HFFc6 (cell line): ENCODE data around the gene LAYN. TPM values are rescaled to one million over a fixed set of nuclear protein-coding genes. Genes with fewer than 3 reads are reported as not detected.

ENCODE experiments used
- DNase-seq: peaks from one replicate; pipeline ENCODE4 v3.0.0-alpha.2; 2018
- H3K27ac Mint-ChIP-seq: 2 replicates; pipeline ENCODE4 v1.8.0; 2020; ENCODE audit warnings: mild to moderate bottlenecking, mixed read lengths
- H3K27me3 Mint-ChIP-seq: 2 replicates; pipeline ENCODE4 v1.8.0; 2021; ENCODE audit warnings: mild to moderate bottlenecking, moderate library complexity, mixed read lengths; ENCODE audit not compliant: insufficient read depth
- H3K36me3 Mint-ChIP-seq: 2 replicates; pipeline ENCODE4 v1.8.0; 2021; ENCODE audit warnings: low read depth, mixed read lengths
- H3K4me1 Mint-ChIP-seq: 2 replicates; pipeline ENCODE4 v1.8.0; 2020; ENCODE audit warnings: low read depth, mixed read lengths
- H3K4me3 Mint-ChIP-seq: 2 replicates; pipeline ENCODE4 v1.8.0; 2020; ENCODE audit warnings: mild to moderate bottlenecking, moderate library complexity, mixed read lengths
- H3K9me3 Mint-ChIP-seq: 2 replicates; pipeline ENCODE4 v1.8.0; 2020; ENCODE audit warnings: mild to moderate bottlenecking, mixed read lengths
- total RNA-seq, 6 experiments: library from RNA; stranded (reverse); fragmentation: NEBNext Ultra II Directional; extraction: Animal tissue kit (Norgen Biotek cat#: 25700); gene quantifications; 2 replicates in 1 of 6; 3 replicates in 5 of 6; pipeline ENCODE4 v1.2.3, GENCODE V29; 2021
- TF ChIP-seq, protein P1 (sequence below): fragments of 200-600 bp; sonication (generic); IDR thresholded peaks from 2 replicates; pipeline ENCODE4 v1.5.0; 2021; ENCODE audit warnings: antibody characterized with exemption, mild to moderate bottlenecking

The LAYN gene
- total RNA-seq, 6 experiments from 2014 or later = 79.1 to 148 (median 132) TPM

DNA sequence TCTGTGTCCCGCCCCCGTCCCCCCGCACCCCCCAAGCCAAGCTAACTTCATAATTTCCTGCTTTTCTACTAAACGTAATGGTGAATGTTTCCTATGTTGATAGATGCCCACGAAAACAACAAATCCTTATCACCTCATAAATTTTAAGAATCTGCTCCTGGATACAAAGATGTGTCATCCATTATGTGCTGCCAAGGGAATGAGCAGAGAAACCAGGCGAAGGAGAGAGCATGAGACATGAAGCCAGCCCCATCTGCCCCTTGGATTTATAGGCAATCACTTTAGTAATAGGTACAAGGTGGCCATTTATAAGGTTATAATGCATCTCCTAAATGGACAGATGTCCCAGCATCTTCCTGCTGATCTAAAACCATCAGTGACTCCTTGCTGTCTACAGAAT, 30.3 kb downstream of the LAYN start:
- 0 out of 2 replicates have a peak overlapping the region, but pooled peaks have one; percentile 0 for H3K27ac Mint-ChIP-seq
- H3K4me3 Mint-ChIP-seq = no peak overlapping the region
- H3K27me3 Mint-ChIP-seq = peaks cover 6% of the 10 kb centered on the region
- H3K4me1 Mint-ChIP-seq = peaks cover 63% of the 10 kb centered on the region
- no peaks in the 10 kb centered on the region for H3K9me3 Mint-ChIP-seq
- no peaks in the 10 kb centered on the region for H3K36me3 Mint-ChIP-seq
- DNase-seq = peak; percentile 43
- TF ChIP-seq, protein P1, sequence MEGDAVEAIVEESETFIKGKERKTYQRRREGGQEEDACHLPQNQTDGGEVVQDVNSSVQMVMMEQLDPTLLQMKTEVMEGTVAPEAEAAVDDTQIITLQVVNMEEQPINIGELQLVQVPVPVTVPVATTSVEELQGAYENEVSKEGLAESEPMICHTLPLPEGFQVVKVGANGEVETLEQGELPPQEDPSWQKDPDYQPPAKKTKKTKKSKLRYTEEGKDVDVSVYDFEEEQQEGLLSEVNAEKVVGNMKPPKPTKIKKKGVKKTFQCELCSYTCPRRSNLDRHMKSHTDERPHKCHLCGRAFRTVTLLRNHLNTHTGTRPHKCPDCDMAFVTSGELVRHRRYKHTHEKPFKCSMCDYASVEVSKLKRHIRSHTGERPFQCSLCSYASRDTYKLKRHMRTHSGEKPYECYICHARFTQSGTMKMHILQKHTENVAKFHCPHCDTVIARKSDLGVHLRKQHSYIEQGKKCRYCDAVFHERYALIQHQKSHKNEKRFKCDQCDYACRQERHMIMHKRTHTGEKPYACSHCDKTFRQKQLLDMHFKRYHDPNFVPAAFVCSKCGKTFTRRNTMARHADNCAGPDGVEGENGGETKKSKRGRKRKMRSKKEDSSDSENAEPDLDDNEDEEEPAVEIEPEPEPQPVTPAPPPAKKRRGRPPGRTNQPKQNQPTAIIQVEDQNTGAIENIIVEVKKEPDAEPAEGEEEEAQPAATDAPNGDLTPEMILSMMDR = no peak

- no peak overlapping the region for H3K27ac Mint-ChIP-seq
- H3K4me1 Mint-ChIP-seq = peaks cover 51% of the 10 kb centered on the region
- no peak overlapping the region for H3K4me3 Mint-ChIP-seq
- TF ChIP-seq, protein P1 = no peak
- peaks cover 3% of the 10 kb centered on the region; the same call in 1 of the 2 replicates for H3K27me3 Mint-ChIP-seq
- no peak for DNase-seq
- H3K36me3 Mint-ChIP-seq = no peaks in the 10 kb centered on the region
- no peaks in the 10 kb centered on the region for H3K9me3 Mint-ChIP-seq
Measured at GRCh38 chr11:111571829-111572501, 31.4 kb downstream of the LAYN start.

- Mint-ChIP-seq H3K27me3 (peaks cover 5% of the 10 kb centered on the region; the same call in 1 of the 2 replicates), H3K27ac (no peak overlapping the region), H3K9me3 (no peaks in the 10 kb centered on the region), H3K36me3 (no peaks in the 10 kb centered on the region), H3K4me1 (peaks cover 50% of the 10 kb centered on the region), H3K4me3 (no peak overlapping the region)
- TF ChIP-seq, protein P1 = no peak
- DNase-seq = no peak
Measured at GRCh38 chr11:111572581-111572980, 32.1 kb downstream of the LAYN start.

DNA sequence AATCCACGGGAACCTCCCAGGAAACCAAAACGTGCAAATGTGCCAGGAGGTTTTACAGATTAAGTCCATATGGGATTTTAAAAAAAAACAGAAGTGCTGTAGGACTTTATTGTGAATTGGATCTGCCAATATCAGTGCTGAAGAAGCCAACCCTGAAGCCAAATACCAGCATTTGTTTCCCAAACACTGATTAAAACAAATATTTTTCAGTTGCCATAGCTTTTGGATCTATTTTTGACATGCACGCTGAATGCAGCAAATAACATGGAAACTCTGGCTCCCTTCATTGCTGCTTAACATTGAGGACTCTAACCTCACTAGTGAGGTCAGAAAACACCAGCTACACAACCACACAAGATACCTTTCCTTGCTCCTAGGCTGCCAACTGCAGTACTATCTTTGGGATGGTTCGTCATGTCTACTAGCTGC, 33.3 kb downstream of the LAYN start:
- TF ChIP-seq, protein P1 = no peak
- Mint-ChIP-seq H3K27me3 (0 out of 2 replicates have a peak, but pooled peaks cover 2% of the 10 kb centered on the region), H3K36me3 (no peaks in the 10 kb centered on the region), H3K4me1 (peaks cover 50% of the 10 kb centered on the region), H3K9me3 (no peaks in the 10 kb centered on the region), H3K27ac (no peak overlapping the region), H3K4me3 (no peak overlapping the region)
- no peak for DNase-seq

DNA sequence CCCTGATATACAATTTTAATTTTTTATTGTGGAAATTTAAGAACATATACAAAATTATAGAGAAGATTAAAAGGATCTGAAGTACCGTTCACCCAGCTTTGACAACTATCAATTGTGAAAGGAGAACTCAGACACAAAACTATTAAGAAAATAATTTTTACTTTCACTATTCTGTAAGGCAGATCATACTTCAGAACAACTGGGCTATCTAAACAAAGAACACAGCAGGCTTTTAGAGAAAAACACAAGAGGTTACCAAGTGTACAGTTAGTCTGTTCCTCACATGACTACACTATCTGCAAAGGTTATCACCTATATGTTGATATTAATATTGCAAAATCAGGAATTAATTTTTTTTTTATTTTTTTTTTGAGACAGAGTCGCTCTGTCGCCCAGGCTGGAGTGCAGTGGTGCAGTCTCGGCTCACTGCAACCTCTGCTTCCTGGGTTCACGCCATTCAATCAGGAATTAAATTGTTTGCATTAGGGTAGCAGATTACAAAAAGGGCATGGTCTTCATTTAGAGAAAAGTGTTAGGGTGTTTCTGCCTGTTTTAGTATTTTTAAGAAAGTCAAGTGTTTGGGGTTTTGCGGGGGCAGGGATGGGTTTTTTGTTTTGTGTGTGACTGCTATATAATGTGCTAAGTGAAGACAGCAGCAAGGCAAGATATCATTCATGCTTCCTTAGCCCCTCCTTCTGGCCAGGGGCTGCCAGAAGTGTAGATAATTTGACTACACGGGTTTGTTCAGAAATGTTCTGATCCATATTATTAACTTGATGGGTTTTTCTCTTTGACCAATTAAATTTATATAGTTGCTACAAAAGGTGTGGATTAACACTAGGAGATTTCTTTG, 34.1 kb downstream of the LAYN start:
- no peaks in the 10 kb centered on the region for H3K36me3 Mint-ChIP-seq
- TF ChIP-seq, protein P1 = no peak
- peak overlapping the region; percentile 11; the same call in 1 of the 2 replicates for H3K4me3 Mint-ChIP-seq
- no peak overlapping the region for H3K27ac Mint-ChIP-seq
- H3K27me3 Mint-ChIP-seq = 0 out of 2 replicates have a peak, but pooled peaks cover 2% of the 10 kb centered on the region
- H3K9me3 Mint-ChIP-seq = no peaks in the 10 kb centered on the region
- no peak for DNase-seq
- H3K4me1 Mint-ChIP-seq = peaks cover 50% of the 10 kb centered on the region
